Measurements from ENCODE around the gene SPN.
"Not testable (repeated sequence)": the region's sequence is repeated elsewhere in the genome, so short reads cannot be mapped to it uniquely, and the experiment has no call there.

The SPN gene

GRCh38 chr16:29667755-29668154, 4.7 kb downstream of the SPN start:
- in situ Hi-C loops (cut with HindIII; ENCODE audit: low pct_ligation_motif_present, low pct_unique_long_range_greater_than_20kb, low sequenced_read_pairs): no loop called here
- DNase-seq: no peak

- in situ Hi-C loops (cut with HindIII; ENCODE audit: low pct_ligation_motif_present, low pct_unique_long_range_greater_than_20kb, low sequenced_read_pairs): no loop called here
- DNase-seq: no peak
These were observed 5.2 kb downstream of the SPN start for GRCh38 chr16:29668267-29668666.

GRCh38 chr16:29673501-29673900, 10.5 kb downstream of the SPN start:
- in situ Hi-C loops (cut with HindIII; ENCODE audit: low pct_ligation_motif_present, low pct_unique_long_range_greater_than_20kb, low sequenced_read_pairs): no loop called here
- DNase-seq: no peak

- in situ Hi-C loops (cut with HindIII; ENCODE audit: low pct_ligation_motif_present, low pct_unique_long_range_greater_than_20kb, low sequenced_read_pairs): no loop called here
- DNase-seq: no peak
These were observed 11.1 kb downstream of the SPN start for GRCh38 chr16:29674188-29674587.

- in situ Hi-C loops (cut with HindIII; ENCODE audit: low pct_ligation_motif_present, low pct_unique_long_range_greater_than_20kb, low sequenced_read_pairs): no loop called here
- peak; percentile 45 for DNase-seq
These were observed 13.0 kb downstream of the SPN start for GRCh38 chr16:29675811-29676643.

GRCh38 chr16:29676989-29677785, 14.1 kb downstream of the SPN start:
- in situ Hi-C loops (cut with HindIII; ENCODE audit: low pct_ligation_motif_present, low pct_unique_long_range_greater_than_20kb, low sequenced_read_pairs): no loop called here
- no peak for DNase-seq

- peak; percentile 73 for DNase-seq
- in situ Hi-C loops (cut with HindIII; ENCODE audit: low pct_ligation_motif_present, low pct_unique_long_range_greater_than_20kb, low sequenced_read_pairs): no loop called here
These were observed 15.7 kb downstream of the SPN start, which contains the start of gene QPRT for GRCh38 chr16:29678691-29679267. TSS of gene QPRT (plus strand) at chr16:29679180. CDS start at chr16:29679198, 18 bp downstream.

- in situ Hi-C loops (cut with HindIII; ENCODE audit: low pct_ligation_motif_present, low pct_unique_long_range_greater_than_20kb, low sequenced_read_pairs): no loop called here
- peak; percentile 80 for DNase-seq
These were observed 17.1 kb downstream of the SPN start for GRCh38 chr16:29680180-29680598.

GRCh38 chr16:29683543-29684090, 20.6 kb downstream of the SPN start:
- in situ Hi-C loops (cut with HindIII; ENCODE audit: low pct_ligation_motif_present, low pct_unique_long_range_greater_than_20kb, low sequenced_read_pairs): no loop called here
- DNase-seq: no peak

- in situ Hi-C loops (cut with HindIII; ENCODE audit: low pct_ligation_motif_present, low pct_unique_long_range_greater_than_20kb, low sequenced_read_pairs): no loop called here
- DNase-seq: no peak
These were observed 21.6 kb downstream of the SPN start for GRCh38 chr16:29684679-29685078.

- in situ Hi-C loops (cut with HindIII; ENCODE audit: low pct_ligation_motif_present, low pct_unique_long_range_greater_than_20kb, low sequenced_read_pairs): no loop called here
- no peak for DNase-seq
These were observed 23.8 kb downstream of the SPN start for GRCh38 chr16:29686740-29687332.

- in situ Hi-C loops (cut with HindIII; ENCODE audit: low pct_ligation_motif_present, low pct_unique_long_range_greater_than_20kb, low sequenced_read_pairs): no loop called here
- no peak for DNase-seq
These were observed 24.7 kb downstream of the SPN start for GRCh38 chr16:29687755-29688154.

- in situ Hi-C loops (cut with HindIII; ENCODE audit: low pct_ligation_motif_present, low pct_unique_long_range_greater_than_20kb, low sequenced_read_pairs): no loop called here
- DNase-seq: no peak
These were observed 25.1 kb downstream of the SPN start for GRCh38 chr16:29688172-29688571.

- DNase-seq; in situ Hi-C loops (cut with HindIII; ENCODE audit: low pct_ligation_motif_present, low pct_unique_long_range_greater_than_20kb, low sequenced_read_pairs): not testable (repeated sequence)
These were observed 26.7 kb downstream of the SPN start for GRCh38 chr16:29689490-29690351.

GRCh38 chr16:29692606-29693005, 29.6 kb downstream of the SPN start:
- in situ Hi-C loops (cut with HindIII; ENCODE audit: low pct_ligation_motif_present, low pct_unique_long_range_greater_than_20kb, low sequenced_read_pairs); DNase-seq: not testable (repeated sequence)

- no peak for DNase-seq
- in situ Hi-C loops (cut with HindIII; ENCODE audit: low pct_ligation_motif_present, low pct_unique_long_range_greater_than_20kb, low sequenced_read_pairs): no loop called here
These were observed 31.5 kb downstream of the SPN start for GRCh38 chr16:29694384-29695195.

GRCh38 chr16:29695675-29696074, 32.6 kb downstream of the SPN start:
- in situ Hi-C loops (cut with HindIII; ENCODE audit: low pct_ligation_motif_present, low pct_unique_long_range_greater_than_20kb, low sequenced_read_pairs); DNase-seq: not testable (repeated sequence)
